ENCODE results near the gene LRRC31. TPM values are rescaled to one million over a fixed set of nuclear protein-coding genes. Genes with fewer than 3 reads are reported as not detected.

Gene LRRC31
- total and polyA plus RNA-seq, 2 of the 8 experiments (the other 6 are each of a cell fraction or from before 2014, with no cell fraction given) = not detected

DNA sequence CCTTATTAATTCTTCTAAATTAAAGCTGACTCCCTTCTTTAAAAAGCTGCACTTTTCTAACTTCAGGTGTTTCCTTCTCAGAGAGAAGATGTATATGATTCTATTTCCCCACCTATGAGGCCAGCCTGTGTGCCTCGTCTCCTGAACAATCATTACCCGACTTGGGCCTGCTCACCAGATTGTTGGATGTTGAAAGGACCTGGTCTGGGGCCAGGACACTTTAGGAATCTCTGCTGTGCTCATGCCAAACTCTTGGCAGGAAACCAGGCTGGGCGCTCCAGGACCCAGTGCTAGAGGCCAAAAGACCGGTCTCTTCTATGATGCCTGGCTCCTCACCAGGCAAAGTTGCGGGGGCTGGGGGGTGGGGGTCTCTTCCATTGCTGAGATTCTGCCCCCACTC lies 16.9 kb upstream of the LRRC31 start (continued):
- TF ChIP-seq, protein P1, sequence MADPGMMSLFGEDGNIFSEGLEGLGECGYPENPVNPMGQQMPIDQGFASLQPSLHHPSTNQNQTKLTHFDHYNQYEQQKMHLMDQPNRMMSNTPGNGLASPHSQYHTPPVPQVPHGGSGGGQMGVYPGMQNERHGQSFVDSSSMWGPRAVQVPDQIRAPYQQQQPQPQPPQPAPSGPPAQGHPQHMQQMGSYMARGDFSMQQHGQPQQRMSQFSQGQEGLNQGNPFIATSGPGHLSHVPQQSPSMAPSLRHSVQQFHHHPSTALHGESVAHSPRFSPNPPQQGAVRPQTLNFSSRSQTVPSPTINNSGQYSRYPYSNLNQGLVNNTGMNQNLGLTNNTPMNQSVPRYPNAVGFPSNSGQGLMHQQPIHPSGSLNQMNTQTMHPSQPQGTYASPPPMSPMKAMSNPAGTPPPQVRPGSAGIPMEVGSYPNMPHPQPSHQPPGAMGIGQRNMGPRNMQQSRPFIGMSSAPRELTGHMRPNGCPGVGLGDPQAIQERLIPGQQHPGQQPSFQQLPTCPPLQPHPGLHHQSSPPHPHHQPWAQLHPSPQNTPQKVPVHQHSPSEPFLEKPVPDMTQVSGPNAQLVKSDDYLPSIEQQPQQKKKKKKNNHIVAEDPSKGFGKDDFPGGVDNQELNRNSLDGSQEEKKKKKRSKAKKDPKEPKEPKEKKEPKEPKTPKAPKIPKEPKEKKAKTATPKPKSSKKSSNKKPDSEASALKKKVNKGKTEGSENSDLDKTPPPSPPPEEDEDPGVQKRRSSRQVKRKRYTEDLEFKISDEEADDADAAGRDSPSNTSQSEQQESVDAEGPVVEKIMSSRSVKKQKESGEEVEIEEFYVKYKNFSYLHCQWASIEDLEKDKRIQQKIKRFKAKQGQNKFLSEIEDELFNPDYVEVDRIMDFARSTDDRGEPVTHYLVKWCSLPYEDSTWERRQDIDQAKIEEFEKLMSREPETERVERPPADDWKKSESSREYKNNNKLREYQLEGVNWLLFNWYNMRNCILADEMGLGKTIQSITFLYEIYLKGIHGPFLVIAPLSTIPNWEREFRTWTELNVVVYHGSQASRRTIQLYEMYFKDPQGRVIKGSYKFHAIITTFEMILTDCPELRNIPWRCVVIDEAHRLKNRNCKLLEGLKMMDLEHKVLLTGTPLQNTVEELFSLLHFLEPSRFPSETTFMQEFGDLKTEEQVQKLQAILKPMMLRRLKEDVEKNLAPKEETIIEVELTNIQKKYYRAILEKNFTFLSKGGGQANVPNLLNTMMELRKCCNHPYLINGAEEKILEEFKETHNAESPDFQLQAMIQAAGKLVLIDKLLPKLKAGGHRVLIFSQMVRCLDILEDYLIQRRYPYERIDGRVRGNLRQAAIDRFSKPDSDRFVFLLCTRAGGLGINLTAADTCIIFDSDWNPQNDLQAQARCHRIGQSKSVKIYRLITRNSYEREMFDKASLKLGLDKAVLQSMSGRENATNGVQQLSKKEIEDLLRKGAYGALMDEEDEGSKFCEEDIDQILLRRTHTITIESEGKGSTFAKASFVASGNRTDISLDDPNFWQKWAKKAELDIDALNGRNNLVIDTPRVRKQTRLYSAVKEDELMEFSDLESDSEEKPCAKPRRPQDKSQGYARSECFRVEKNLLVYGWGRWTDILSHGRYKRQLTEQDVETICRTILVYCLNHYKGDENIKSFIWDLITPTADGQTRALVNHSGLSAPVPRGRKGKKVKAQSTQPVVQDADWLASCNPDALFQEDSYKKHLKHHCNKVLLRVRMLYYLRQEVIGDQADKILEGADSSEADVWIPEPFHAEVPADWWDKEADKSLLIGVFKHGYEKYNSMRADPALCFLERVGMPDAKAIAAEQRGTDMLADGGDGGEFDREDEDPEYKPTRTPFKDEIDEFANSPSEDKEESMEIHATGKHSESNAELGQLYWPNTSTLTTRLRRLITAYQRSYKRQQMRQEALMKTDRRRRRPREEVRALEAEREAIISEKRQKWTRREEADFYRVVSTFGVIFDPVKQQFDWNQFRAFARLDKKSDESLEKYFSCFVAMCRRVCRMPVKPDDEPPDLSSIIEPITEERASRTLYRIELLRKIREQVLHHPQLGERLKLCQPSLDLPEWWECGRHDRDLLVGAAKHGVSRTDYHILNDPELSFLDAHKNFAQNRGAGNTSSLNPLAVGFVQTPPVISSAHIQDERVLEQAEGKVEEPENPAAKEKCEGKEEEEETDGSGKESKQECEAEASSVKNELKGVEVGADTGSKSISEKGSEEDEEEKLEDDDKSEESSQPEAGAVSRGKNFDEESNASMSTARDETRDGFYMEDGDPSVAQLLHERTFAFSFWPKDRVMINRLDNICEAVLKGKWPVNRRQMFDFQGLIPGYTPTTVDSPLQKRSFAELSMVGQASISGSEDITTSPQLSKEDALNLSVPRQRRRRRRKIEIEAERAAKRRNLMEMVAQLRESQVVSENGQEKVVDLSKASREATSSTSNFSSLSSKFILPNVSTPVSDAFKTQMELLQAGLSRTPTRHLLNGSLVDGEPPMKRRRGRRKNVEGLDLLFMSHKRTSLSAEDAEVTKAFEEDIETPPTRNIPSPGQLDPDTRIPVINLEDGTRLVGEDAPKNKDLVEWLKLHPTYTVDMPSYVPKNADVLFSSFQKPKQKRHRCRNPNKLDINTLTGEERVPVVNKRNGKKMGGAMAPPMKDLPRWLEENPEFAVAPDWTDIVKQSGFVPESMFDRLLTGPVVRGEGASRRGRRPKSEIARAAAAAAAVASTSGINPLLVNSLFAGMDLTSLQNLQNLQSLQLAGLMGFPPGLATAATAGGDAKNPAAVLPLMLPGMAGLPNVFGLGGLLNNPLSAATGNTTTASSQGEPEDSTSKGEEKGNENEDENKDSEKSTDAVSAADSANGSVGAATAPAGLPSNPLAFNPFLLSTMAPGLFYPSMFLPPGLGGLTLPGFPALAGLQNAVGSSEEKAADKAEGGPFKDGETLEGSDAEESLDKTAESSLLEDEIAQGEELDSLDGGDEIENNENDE (IDR thresholded peaks at IDR 0.05; ENCODE audit: insufficient replicate concordance, low read length) = no peak
- TF ChIP-seq BRCA1 (IDR thresholded peaks at IDR 0.05; ENCODE audit: low read depth, low read length) (no peak), CEBPB (IDR thresholded peaks at IDR 0.05; ENCODE audit: low read depth, low read length) (no peak), TAF1 (IDR thresholded peaks at IDR 0.05; ENCODE audit: low read depth, low read length) (no peak), CBX8 (IDR thresholded peaks at IDR 0.05; ENCODE audit: borderline replicate concordance, low read depth, low read length) (no peak), EGR1 (IDR thresholded peaks at IDR 0.05; ENCODE audit: borderline replicate concordance, low read depth, low read length) (no peak)
- TF ChIP-seq, protein P2, sequence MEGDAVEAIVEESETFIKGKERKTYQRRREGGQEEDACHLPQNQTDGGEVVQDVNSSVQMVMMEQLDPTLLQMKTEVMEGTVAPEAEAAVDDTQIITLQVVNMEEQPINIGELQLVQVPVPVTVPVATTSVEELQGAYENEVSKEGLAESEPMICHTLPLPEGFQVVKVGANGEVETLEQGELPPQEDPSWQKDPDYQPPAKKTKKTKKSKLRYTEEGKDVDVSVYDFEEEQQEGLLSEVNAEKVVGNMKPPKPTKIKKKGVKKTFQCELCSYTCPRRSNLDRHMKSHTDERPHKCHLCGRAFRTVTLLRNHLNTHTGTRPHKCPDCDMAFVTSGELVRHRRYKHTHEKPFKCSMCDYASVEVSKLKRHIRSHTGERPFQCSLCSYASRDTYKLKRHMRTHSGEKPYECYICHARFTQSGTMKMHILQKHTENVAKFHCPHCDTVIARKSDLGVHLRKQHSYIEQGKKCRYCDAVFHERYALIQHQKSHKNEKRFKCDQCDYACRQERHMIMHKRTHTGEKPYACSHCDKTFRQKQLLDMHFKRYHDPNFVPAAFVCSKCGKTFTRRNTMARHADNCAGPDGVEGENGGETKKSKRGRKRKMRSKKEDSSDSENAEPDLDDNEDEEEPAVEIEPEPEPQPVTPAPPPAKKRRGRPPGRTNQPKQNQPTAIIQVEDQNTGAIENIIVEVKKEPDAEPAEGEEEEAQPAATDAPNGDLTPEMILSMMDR (IDR thresholded peaks at IDR 0.05; ENCODE audit: control extremely low read depth in 1 of 3, insufficient read depth in 1 of 3, low read depth in 1 of 3, low read length in 3 of 3) = no peak
